GM06990 (cell line): Measurements from ENCODE around the gene PRIMA1.

Experiments
- DNase-seq: peaks from one replicate; pipeline ENCODE4 v3.0.0-alpha.2; 2011; ENCODE audit not compliant: insufficient read length; ENCODE audit errors: extremely low read depth
- H3K27me3 ChIP-seq: replicated peaks from 2 replicates; pipeline ENCODE4 v1.6.0; 2011; ENCODE audit warnings: low read length; ENCODE audit not compliant: control insufficient read depth, insufficient read depth
- H3K36me3 ChIP-seq: 2 replicates; pipeline ENCODE4 v1.5.1; 2011; ENCODE audit warnings: low read length; ENCODE audit not compliant: control insufficient read depth, insufficient read depth
- H3K4me3 ChIP-seq: replicated peaks from 2 replicates; pipeline ENCODE4 v1.5.1; 2011; ENCODE audit warnings: low read depth, mild to moderate bottlenecking, control low read depth, low read length
- CTCF ChIP-seq: IDR thresholded peaks from 2 replicates; pipeline ENCODE4 v1.5.1; 2011; ENCODE audit warnings: low read length, control low read depth, mild to moderate bottlenecking, inconsistent platforms; ENCODE audit not compliant: insufficient read depth, poor library complexity, severe bottlenecking

Gene PRIMA1

GRCh38 chr14:93688239-93688666 lies 100.0 kb downstream of the PRIMA1 start:
- Histone ChIP-seq H3K36me3 (no peaks in the 10 kb centered on the region), H3K27me3 (no peaks in the 10 kb centered on the region), H3K4me3 (no peak overlapping the region)
- TF ChIP-seq CTCF: no peak
- no peak for DNase-seq

GRCh38 chr14:93686268-93686667 lies 102.0 kb downstream of the PRIMA1 start:
- DNase-seq: no peak
- no peaks in the 10 kb centered on the region for H3K36me3 ChIP-seq
- H3K4me3 ChIP-seq: no peak overlapping the region
- no peaks in the 10 kb centered on the region for H3K27me3 ChIP-seq
- TF ChIP-seq CTCF: no peak

GRCh38 chr14:93685121-93685895 lies 103.0 kb downstream of the PRIMA1 start:
- TF ChIP-seq CTCF: no peak
- no peak overlapping the region for H3K4me3 ChIP-seq
- no peaks in the 10 kb centered on the region for H3K36me3 ChIP-seq
- no peaks in the 10 kb centered on the region for H3K27me3 ChIP-seq
- no peak for DNase-seq

- no peaks in the 10 kb centered on the region for H3K36me3 ChIP-seq
- no peak for DNase-seq
- no peak overlapping the region for H3K4me3 ChIP-seq
- no peak for TF ChIP-seq CTCF
- H3K27me3 ChIP-seq: no peaks in the 10 kb centered on the region
Observed at GRCh38 chr14:93683226-93683625, 105.1 kb downstream of the PRIMA1 start.

GRCh38 chr14:93682459-93682858 lies 105.8 kb downstream of the PRIMA1 start:
- no peak for TF ChIP-seq CTCF
- H3K4me3 ChIP-seq: no peak overlapping the region
- H3K36me3 ChIP-seq: no peaks in the 10 kb centered on the region
- no peaks in the 10 kb centered on the region for H3K27me3 ChIP-seq
- DNase-seq: no peak
